CD4-positive, alpha-beta T cell treated with Interleukin-4 for 1 hour (primary cell): ENCODE results near the gene PHAX.
"Not testable (repeated sequence)": the region's sequence is repeated elsewhere in the genome, so short reads cannot be mapped to it uniquely, and the experiment has no call there.

Experiments
- DNase-seq, 2 donors: peaks; one replicate each; pipeline ENCODE4 v3.0.0-alpha.2; 2020 to 2022

PHAX gene

DNA sequence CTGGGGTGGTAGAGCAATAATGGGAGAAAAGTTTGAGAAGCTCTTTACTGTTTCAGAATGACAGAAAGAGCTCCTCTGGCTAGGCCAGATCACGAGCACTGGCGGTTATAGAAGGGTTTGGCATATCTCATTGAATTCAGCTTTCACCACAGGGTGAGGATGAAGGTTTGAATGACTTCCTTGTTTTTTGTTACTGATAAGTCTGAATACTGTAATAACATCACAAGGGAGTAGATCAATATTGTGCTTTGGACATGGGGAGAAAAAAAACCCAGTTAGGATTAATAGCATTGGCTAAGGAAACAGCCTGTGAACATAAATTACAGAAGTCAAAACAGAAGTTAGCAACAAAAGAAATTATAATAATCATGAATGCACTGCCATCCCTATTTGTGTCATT is 9.4 kb downstream of the PHAX start:
- DNase-seq: no peak

DNA sequence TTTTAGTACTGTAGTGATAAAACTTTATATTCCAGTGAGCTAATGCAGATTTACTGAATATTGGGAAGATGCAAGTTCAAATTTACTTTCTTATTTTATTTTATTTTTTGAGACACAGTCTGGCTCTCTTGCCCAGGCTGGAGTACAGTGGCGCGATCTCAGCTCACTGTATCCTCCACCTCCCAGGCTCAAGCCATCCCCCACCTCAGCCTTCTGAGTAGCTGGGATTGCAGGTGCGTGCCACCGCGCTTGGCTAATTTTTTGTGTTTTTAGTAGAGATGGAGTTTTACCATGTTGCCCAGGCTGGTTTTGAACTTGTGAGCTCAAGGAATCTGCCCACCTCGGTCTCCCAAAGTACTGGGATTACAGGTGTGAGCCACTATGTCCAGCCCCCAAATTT is 9.9 kb downstream of the PHAX start:
- DNase-seq: no peak

DNA sequence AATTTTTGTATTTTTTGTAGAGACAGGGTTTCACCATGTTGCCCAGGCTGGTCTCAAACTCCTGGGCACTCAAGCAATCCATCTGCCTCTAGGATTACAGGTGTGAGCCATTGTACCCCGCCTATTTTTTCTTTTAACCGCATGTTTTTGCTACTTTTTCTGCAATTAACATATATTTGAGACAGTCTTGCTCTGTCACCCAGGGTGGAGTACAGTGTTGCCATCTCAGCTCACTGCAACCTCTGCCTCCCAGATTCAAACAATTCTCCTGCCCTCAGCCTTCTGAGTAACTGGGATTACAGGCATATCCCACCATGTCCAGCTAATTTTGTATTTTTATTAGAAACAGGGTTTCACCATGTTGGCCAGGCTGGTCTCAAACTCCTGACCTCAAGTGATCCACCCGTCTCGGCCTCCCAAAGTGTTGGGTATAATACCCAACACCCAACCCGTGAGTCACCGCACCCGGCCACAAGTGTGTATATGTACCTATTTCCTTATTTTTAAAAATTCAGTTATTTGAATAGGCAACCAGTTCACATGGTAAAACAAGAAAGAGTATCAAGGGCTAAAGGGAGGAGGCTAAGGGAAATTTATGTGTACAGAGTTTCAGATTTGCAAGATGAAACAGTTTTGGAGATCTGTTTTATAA is 13.3 kb downstream of the PHAX start:
- DNase-seq: no peak

DNA sequence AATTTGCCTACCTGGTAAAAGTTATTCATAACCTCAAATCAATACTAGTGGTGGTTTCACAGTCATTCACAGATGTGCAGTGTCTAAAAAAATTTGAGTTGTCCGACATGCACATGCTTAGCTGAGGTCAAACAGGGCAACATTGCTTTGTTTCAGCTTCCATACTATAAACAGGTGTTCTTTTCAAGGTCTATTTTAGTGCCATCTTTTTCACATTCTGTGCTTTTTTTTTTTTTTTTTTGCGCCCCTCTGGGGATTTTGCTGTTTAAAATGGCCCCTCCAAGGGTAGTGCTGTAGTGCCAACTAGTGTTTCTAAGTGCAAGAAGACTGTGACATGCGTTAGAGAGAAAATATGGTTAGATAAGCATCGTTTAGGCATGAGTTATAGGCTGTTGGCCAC is 14.5 kb downstream of the PHAX start:
- DNase-seq: no peak

DNA sequence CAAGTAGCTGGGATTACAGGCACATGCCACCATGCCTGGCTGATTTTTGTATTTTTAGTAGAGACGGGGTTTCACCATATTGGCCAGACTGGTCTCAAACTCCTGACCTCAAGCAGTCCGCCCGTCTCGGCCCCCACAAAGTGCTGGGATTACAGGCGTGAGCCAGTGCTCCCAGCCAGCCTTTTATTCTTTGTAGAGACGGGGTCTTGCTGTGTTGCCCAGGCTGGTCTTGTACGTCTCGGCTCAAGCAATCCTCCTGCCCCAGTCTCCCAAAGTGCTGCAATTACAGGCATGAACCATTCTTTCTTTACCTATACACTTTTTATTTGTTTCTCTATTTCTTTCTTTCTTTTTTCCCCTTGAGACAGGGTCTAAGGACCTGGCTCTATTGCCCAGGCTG is 16.9 kb downstream of the PHAX start:
- not testable (repeated sequence) for DNase-seq

DNA sequence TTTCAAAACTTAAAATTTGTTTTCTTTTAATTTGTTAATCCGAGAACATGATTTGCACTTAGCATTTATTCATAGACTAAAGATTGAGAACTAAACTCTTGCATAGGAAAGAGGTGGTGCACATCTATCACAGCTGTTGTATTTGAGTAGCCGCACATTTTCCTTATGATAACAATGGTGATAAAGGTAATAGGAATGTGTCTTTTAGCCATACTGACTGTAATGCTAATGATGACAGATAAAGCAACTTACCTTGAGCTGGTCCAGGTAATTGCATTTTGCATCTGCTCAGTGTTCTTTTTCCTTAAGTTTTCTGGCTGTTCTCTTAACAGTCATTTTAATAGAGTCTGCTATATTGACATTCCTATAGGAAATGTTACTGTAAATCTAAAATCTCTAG is 19.0 kb downstream of the PHAX start:
- no peak for DNase-seq

DNA sequence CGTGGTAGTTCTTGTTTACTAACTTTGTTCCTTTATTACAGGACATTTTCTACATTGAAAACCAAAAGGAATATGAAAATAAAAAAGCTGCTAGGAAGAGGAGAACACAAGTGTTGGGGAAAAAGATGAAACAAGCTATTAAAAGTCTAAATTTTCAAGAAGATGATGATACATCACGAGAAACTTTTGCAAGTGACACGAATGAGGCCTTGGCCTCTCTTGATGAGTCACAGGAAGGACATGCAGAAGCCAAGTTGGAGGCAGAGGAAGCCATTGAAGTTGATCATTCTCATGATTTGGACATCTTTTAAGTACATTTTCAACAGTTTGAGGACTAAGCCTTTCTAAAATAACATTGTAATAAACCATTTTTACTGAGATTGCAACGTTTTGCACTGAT is 23.8 kb downstream of the PHAX start:
- DNase-seq: no peak

DNA sequence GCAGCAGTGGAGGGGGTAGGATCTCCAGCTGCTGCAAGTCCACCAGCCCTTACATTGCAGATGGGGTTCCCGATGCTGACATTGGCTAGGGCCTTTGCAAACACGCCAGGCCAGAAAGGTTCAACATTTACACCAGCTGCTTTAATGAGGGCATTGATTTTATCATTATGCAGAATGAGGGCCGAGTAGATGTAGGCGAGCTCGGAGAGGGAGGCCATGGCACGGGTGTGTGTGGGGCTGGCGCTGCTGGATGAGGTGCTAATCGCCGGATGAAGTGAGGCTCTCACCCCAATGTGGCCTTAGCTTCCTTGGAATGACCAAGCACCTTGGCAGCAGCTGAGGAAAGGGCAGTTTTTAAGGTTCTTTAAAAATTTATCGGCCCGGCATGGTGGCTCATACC is 27.4 kb downstream of the PHAX start:
- no peak for DNase-seq

DNA sequence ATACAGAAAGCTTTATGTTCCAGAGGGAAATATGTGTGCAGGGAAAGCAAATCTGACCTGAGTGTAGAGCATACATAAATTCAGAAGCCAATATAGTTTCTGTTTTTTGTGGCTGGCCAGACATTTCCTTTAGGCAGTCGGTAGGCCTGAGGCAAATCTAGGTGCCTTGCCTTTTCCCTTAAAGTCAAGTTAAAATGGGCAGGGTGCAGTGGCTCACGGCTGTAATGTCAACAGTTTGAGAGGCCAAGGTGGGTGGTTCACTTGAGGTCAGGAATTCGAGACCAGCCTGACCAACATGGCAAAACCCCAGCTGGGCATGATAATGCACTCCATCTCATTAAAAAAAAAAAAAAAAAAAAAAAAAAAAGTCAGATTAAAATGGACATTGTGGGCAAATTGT is 31.2 kb downstream of the PHAX start:
- no peak for DNase-seq

DNA sequence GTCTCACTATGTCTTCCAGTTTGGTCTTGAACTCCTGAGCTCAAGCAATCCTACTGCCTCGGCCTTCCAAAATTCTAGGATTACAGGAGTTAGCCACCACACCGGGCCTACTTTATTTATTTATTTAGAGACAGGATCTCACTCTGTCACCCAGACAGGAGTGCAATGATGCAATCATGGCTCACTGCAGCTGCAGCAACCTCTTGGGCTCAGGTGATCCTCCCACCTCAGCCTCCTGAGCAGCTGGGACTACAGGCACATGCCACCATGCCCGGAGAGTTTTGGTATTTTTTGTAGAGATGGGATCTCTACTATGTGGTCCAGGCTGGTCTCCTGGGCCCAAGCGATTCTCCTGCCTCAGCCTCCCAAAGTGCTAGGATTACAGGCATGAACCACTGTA is 32.8 kb downstream of the PHAX start:
- DNase-seq: no peak

DNA sequence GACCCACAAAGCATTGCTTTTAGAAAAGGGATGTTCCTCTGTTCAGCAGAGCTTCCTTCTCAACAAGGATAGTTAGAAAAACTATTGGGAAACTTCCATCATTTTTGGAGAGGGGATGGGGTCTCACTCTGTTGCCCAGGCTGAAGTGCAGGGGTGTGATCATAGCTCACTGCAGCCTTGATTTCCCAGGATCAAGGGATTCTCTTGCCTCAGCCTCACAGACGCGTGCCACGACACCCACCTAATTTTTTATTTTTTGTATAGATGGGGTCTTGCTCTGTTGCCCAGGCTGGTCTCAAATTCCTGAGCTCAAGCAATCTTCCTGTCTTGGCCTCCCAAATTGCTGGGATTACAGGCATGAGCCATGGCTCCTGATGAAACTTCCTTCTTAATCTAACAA is 34.8 kb downstream of the PHAX start:
- DNase-seq: no peak

DNA sequence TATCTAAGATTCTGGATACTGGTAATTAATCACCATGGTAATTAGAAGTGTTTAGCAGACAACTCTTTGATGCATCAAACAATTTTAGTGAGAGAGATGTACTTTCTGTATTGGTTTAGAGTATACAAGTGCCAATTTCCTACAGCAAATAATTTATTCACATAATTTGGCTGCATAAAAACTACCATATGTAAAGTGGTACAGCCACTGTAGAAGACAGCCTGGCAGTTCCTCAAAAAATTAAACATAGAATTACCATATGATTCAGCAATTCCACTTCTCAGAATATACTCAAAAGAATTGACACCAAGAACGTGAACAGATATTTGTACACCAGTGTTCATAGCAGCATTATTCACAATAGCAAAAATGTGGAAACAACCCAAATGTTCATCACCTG is 36.2 kb downstream of the PHAX start:
- DNase-seq: no peak

DNA sequence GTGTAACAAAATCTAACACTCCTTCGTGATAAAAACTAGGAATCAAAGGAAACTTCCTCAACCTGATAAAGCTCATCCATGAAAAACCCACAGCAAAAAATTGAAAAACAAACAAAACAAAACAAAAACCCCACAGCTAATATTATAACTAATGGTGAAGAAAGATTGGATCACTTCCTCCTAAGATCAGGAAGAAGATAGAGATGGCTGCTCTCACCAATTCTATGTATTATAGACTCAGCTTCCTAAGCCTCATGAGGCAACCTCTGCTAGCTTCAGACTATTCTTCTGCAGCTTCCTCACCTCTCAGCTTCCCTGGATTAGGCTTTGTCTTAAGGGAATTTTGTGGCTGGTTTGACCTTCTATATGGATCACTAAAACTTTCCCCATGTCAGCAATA is 40.1 kb downstream of the PHAX start:
- no peak for DNase-seq

DNA sequence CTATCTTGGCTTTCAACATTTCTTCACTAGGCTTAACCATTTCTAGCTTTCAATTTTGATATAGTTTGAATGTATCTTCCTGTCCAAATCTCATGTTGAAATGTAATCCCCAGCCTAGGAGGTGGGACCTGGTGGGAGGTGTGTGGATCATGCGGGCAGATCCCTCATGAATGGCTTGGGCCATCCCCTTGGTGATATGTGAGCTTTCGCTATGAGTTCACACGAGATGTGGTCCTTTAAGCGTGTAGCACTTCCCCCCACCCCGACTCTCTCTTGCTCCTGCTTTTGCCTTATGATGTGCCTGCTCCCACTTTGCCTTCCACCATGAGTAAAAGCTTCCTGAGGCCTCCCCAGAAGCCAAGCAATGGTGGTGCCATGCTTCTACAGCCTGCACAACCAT is 40.6 kb downstream of the PHAX start:
- no peak for DNase-seq

DNA sequence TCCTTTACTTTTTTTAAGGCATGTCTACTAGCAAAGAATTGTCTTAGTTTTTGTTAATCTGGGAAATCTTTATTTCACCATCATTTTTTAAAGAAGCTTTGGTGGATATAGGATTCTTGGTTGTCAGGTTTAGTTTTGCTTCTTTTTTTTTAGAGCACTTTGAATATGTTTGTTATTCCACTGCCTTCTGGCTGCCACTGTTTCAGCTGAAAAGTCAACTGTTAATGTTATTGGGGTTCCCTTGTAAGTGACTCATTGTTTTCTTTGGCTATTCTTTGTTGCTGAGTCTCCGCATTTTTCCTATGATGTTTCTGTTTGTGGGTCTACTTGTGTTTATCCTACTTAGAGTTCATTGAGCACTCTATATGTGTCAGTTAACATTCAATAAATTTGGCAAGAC is 44.4 kb downstream of the PHAX start:
- DNase-seq: no peak

DNA sequence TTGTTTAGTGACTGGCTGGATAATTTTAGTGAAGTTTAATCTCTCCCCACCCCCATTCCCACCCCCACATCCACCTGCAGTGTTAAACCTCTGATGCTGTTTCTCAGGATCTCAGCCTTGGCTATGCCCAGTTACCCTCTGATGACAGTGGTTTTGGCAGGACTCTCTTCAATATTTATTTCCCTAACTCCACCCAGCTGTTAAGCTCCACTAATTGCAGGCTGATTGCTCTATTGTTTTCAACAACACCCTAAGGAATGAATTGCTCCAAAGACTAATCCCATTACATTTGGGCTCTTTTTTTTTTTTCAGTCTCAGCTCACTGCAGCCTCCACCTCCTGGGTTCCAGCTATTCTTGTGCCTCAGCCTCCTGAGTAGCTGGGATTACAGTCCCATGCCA is 46.3 kb downstream of the PHAX start:
- no peak for DNase-seq

DNA sequence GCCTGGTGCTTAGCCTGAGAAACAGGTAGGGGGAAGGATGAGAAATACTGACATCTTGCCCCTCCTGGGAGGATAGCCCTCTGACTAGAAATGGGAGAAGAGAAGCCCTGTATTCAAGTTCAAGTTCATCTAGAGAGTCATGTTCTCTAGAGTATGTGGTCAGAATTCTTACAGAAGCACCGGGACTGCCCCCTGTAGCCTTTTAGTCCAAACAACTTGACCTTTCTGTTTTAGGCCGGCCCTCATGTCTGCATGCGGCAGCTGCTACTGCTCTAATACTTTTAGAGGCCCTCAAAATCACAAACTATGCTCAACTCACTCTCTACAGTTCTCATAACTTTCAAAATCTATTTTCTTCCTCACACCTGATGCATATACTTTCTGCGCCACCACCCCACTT is 47.7 kb downstream of the PHAX start:
- DNase-seq: no peak

DNA sequence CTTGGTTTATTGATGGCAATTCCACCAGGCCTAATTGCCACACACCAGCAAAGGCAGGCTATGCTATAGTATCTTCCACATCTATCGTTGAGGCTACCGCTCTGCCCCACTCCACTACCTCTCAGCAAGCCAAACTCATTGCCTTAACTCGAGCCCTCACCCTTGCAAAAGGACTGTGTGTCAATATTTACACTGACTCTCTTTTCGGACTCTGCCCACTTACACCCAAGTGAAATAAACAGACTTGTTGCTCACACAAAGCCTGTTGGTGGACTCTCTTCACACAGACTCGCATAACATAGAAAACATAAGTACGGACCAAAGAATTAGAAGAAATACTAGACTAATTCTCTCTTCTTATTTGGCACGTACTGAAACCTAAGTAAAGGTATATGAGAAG is 48.3 kb downstream of the PHAX start:
- not testable (repeated sequence) for DNase-seq

DNA sequence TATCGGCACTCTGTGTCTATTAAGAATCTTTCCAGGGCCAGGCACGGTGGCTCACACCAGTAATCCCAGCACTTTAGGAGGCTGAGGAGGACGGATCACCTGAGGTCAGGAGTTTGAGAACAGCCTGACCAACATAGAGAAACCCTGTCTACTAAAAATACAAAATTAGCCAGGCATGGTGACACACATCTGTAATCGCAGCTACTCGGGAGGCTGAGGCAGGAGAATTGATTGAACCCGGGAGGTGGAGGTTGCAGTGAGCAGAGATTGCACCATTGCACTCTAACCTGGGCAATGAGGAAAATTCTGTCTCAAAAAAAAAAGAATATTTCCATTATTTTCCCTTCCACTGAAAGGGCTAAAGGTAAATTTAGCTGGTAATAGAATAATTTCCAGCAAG is 49.0 kb downstream of the PHAX start:
- DNase-seq: not testable (repeated sequence)

DNA sequence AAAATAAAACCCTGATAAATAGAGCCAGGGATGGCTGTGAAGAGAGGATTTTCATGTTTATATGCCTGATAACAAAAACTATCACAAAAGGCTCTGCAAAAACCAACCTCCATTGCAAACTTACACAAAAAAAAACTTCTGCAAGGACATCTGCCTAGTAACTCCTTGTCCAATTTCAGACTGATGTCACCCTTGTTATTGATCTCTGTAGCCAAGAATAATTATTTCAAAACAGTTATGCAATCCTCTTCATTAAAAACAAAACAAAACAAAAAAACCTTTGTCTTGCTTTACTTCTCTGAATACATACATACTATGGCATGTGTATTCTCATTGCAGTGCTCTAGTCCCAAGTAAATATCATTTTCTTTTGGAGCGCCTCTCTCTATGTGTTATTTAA is 49.7 kb downstream of the PHAX start:
- no peak for DNase-seq

DNA sequence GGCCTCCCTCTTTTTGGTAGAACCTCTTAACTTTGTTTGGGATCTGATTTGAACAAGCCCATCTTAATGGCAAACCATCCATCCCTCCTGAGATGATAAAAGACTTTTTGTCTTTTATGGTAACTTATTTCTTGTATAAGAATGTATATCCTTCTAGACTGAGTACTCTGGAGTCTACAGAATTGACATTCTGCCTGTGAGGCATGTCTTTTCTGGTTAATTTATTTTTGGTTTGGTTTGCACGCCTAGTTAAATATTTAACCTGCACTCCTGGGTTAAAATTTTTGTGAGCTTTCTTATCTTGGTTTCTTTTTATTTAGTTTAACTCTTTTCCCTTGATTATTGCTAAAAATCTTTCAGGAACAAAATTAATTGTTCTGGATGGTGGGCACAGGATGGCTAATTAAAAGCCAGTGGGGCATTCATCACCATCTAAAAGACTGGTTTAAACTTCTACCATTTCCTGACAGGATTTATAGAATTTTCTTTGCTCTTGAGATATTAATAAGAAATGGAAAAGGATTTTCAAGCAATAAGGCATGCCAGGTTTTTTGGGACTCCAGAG is 50.3 kb downstream of the PHAX start:
- DNase-seq: no peak

DNA sequence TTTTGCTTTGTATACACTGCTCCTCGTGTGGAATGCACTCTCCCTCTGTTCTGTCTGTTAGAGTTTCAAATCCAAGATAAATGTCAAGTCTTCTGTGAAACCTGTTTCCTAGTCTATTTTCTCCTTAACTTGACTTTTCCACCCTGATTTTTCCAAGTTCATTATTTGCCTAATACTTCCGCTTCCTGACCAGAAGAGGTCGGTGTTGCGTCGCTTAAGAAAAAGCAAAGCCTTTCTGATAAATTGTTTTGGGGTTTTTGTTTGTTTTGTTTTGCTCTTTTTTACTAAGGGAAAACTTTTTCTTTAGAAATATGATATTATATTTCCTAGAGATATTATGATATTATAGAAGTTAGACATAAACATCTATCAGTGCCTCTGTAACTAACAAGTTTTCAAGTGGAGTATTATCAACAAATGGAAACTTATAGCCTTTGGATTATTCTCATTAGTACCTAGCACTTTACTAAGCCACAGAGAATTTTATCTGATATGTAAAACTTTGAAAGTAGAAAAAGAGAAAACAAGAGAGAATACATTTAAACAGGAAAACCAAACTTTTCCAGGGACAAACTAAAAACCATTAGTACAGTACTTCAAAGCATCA is 55.8 kb downstream of the PHAX start:
- peak in 1 of 2 donors; percentile 49 for DNase-seq

DNA sequence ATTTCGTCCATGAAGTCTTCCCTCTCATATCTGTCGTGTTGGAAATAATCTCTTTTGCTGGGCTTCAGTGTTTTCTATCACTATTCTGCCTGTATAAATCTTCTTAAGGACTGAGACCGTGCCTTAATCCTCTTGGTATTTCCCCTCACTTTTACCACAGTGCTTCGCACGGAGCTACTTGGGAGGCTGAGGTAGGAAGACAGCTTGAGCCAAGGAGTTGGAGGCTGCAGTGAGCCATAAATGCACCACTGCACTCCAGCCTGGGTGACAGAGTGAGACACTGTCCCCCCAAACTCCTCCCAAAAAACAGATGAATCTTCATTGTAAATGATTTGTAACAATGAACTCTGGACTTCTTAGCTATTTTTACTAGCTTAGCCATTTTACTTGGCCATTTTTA is 57.8 kb downstream of the PHAX start:
- DNase-seq: no peak

DNA sequence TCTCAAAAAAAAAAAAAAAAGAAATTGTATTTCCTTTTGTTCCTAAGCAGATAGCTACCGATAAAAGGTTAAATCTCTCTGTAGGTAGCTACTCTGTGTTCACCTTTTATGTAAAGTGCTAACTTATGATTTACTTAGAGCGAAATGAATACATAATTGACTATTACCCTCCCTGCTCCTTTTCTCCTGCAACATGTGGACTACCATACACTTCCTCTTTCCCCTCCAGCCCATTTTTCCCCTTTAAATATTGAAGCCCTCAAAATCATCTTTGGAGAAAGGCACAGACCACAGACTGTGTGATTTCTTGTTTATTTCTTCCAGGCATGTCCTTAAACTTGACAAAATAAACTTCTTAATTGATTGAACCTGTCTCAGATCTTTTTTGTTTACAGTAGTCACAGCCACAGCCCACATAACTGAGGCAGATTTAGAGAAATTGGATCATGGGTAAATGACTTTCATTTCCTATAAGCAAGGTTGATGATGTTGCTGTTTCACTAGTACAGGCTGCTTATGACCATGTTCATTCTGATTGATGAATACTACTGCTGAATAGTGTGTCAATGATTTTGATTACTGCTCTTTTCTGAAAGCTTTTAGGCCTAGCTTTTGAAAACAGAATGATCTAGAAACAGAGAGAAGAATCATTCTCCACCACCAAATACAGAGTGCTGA is 59.2 kb downstream of the PHAX start:
- DNase-seq: no peak
